ENCODE data around the gene MAOB. TPM values are rescaled to one million over a fixed set of nuclear protein-coding genes. Genes with fewer than 3 reads are reported as not detected.
"Not testable (repeated sequence)": the region's sequence is repeated elsewhere in the genome, so short reads cannot be mapped to it uniquely, and the experiment has no call there.

Gene MAOB
- total RNA-seq, result not detected

GRCh38 chrX:43882294-43882681, at the start of gene MAOB:
Gene MAOB, minus strand, starts transcription at chrX:43882450. Its CDS starts 151 bp downstream, at chrX:43882299.
- Mint-ChIP-seq H3K27me3 (peaks cover 26 to 33% of the 10 kb centered on the region in 2 donors), H3K9me3 (no peaks in the 10 kb centered on the region), H3K36me3 (no peaks in the 10 kb centered on the region), H3K27ac (no peak within 1 kb of the TSS), H3K4me3 (no peak within 1 kb of the TSS), H3K4me1 (ENCODE audit: low read depth in 2 of 2) (no peaks in the 10 kb centered on the region)
- ATAC-seq (peak in 1 of 2 donors; percentile 69), DNase-seq (ENCODE audit: low spot score) (no peak)

GRCh38 chrX:43922032-43922431, 39.8 kb upstream of the MAOB start:
- not testable (repeated sequence) for H3K9me3 Mint-ChIP-seq; H3K27ac Mint-ChIP-seq; ATAC-seq; H3K4me3 Mint-ChIP-seq; DNase-seq (ENCODE audit: low spot score); H3K4me1 Mint-ChIP-seq (ENCODE audit: low read depth in 2 of 2)
- Mint-ChIP-seq H3K27me3 (peaks cover 40 to 46% of the 10 kb centered on the region in 2 donors), H3K36me3 (peaks cover 10% of the 10 kb centered on the region)

GRCh38 chrX:43910772-43911171, 28.5 kb upstream of the MAOB start:
- not testable (repeated sequence) for H3K4me3 Mint-ChIP-seq; ATAC-seq; DNase-seq (ENCODE audit: low spot score); H3K4me1 Mint-ChIP-seq (ENCODE audit: low read depth in 2 of 2); H3K27ac Mint-ChIP-seq; H3K9me3 Mint-ChIP-seq; H3K36me3 Mint-ChIP-seq
- H3K27me3 Mint-ChIP-seq, result peaks cover 12 to 22% of the 10 kb centered on the region in 2 donors

- Mint-ChIP-seq H3K4me3 (no peak overlapping the region), H3K4me1 (ENCODE audit: low read depth in 2 of 2) (no peaks in the 10 kb centered on the region), H3K36me3 (no peaks in the 10 kb centered on the region), H3K27me3 (peaks cover 12 to 22% of the 10 kb centered on the region in 2 donors), H3K27ac (no peak overlapping the region), H3K9me3 (no peaks in the 10 kb centered on the region)
- ATAC-seq (no peak), DNase-seq (ENCODE audit: low spot score) (no peak)
Measured at GRCh38 chrX:43910012-43910411, 27.8 kb upstream of the MAOB start.

GRCh38 chrX:43909141-43909540, 26.9 kb upstream of the MAOB start:
- no peak overlapping the region for H3K4me3 Mint-ChIP-seq
- H3K27me3 Mint-ChIP-seq, result peaks cover 12 to 25% of the 10 kb centered on the region in 2 donors
- no peaks in the 10 kb centered on the region for H3K36me3 Mint-ChIP-seq

GRCh38 chrX:43899878-43900815, 17.9 kb upstream of the MAOB start:
- Mint-ChIP-seq H3K9me3 (no peaks in the 10 kb centered on the region), H3K27ac (no peak overlapping the region), H3K27me3 (peaks cover 12 to 35% of the 10 kb centered on the region in 2 donors), H3K4me3 (no peak overlapping the region), H3K4me1 (ENCODE audit: low read depth in 2 of 2) (no peaks in the 10 kb centered on the region), H3K36me3 (no peaks in the 10 kb centered on the region)
- ATAC-seq, result peak in 1 of 2 donors; percentile 43
- DNase-seq (ENCODE audit: low spot score), result no peak

More at GRCh38 chrX:43909141-43909540, 26.9 kb upstream of the MAOB start:
- DNase-seq (ENCODE audit: low spot score), result no peak
- Mint-ChIP-seq H3K4me1 (ENCODE audit: low read depth in 2 of 2) (no peaks in the 10 kb centered on the region), H3K9me3 (no peaks in the 10 kb centered on the region), H3K27ac (no peak overlapping the region)
- no peak for ATAC-seq

- no peak for ATAC-seq
- H3K4me3 Mint-ChIP-seq, result no peak overlapping the region
Measured at GRCh38 chrX:43898406-43899035, 16.3 kb upstream of the MAOB start.

GRCh38 chrX:43897290-43897689, 15.0 kb upstream of the MAOB start:
- Mint-ChIP-seq H3K4me3 (no peak overlapping the region), H3K4me1 (ENCODE audit: low read depth in 2 of 2) (no peaks in the 10 kb centered on the region), H3K27ac (no peak overlapping the region), H3K36me3 (no peaks in the 10 kb centered on the region), H3K27me3 (peaks cover 12 to 25% of the 10 kb centered on the region in 2 donors), H3K9me3 (no peaks in the 10 kb centered on the region)
- DNase-seq (ENCODE audit: low spot score) (no peak), ATAC-seq (no peak)

More at GRCh38 chrX:43898406-43899035, 16.3 kb upstream of the MAOB start:
- H3K9me3 Mint-ChIP-seq, result no peaks in the 10 kb centered on the region
- no peaks in the 10 kb centered on the region for H3K36me3 Mint-ChIP-seq
- no peak for DNase-seq (ENCODE audit: low spot score)
- H3K4me1 Mint-ChIP-seq (ENCODE audit: low read depth in 2 of 2), result no peaks in the 10 kb centered on the region
- H3K27ac Mint-ChIP-seq, result no peak overlapping the region
- H3K27me3 Mint-ChIP-seq, result peaks cover 12 to 27% of the 10 kb centered on the region in 2 donors

- Mint-ChIP-seq H3K9me3 (no peaks in the 10 kb centered on the region), H3K27me3 (peaks cover 29 to 30% of the 10 kb centered on the region in 2 donors)
Measured at GRCh38 chrX:43892336-43892870, 10.2 kb upstream of the MAOB start.

GRCh38 chrX:43885617-43886016, 3.4 kb upstream of the MAOB start:
- no peaks in the 10 kb centered on the region for H3K36me3 Mint-ChIP-seq
- no peaks in the 10 kb centered on the region for H3K9me3 Mint-ChIP-seq
- H3K27ac Mint-ChIP-seq, result no peak overlapping the region
- H3K4me1 Mint-ChIP-seq (ENCODE audit: low read depth in 2 of 2), result no peaks in the 10 kb centered on the region
- ATAC-seq, result no peak
- no peak overlapping the region for H3K4me3 Mint-ChIP-seq
- H3K27me3 Mint-ChIP-seq, result peaks cover 32% of the 10 kb centered on the region in 2 donors
- DNase-seq (ENCODE audit: low spot score), result no peak

More at GRCh38 chrX:43892336-43892870, 10.2 kb upstream of the MAOB start:
- Mint-ChIP-seq H3K4me3 (no peak overlapping the region), H3K4me1 (ENCODE audit: low read depth in 2 of 2) (no peaks in the 10 kb centered on the region), H3K27ac (no peak overlapping the region), H3K36me3 (no peaks in the 10 kb centered on the region)
- ATAC-seq (no peak), DNase-seq (ENCODE audit: low spot score) (no peak)

GRCh38 chrX:43881410-43882293, 598 bp downstream of the MAOB start:
- ATAC-seq, result no peak
- peaks cover 0 to 2% of the 10 kb centered on the region in 2 donors for H3K4me1 Mint-ChIP-seq (ENCODE audit: low read depth in 2 of 2)
- no peak overlapping the region for H3K27ac Mint-ChIP-seq
- H3K27me3 Mint-ChIP-seq, result peaks cover 26 to 33% of the 10 kb centered on the region in 2 donors
- H3K36me3 Mint-ChIP-seq, result no peaks in the 10 kb centered on the region
- no peak for DNase-seq (ENCODE audit: low spot score)
- H3K4me3 Mint-ChIP-seq, result no peak overlapping the region
- H3K9me3 Mint-ChIP-seq, result no peaks in the 10 kb centered on the region

- peaks cover 26 to 33% of the 10 kb centered on the region in 2 donors for H3K27me3 Mint-ChIP-seq
- DNase-seq (ENCODE audit: low spot score), result no peak
- H3K4me1 Mint-ChIP-seq (ENCODE audit: low read depth in 2 of 2), result peaks cover 0 to 2% of the 10 kb centered on the region in 2 donors
- H3K9me3 Mint-ChIP-seq, result no peaks in the 10 kb centered on the region
- no peak for ATAC-seq
- H3K4me3 Mint-ChIP-seq, result no peak overlapping the region
- H3K36me3 Mint-ChIP-seq, result no peaks in the 10 kb centered on the region
- no peak overlapping the region for H3K27ac Mint-ChIP-seq
Measured at GRCh38 chrX:43880425-43880824, 1.8 kb downstream of the MAOB start.

- Mint-ChIP-seq H3K4me3 (no peak overlapping the region), H3K27ac (no peak overlapping the region), H3K9me3 (no peaks in the 10 kb centered on the region), H3K36me3 (no peaks in the 10 kb centered on the region), H3K4me1 (ENCODE audit: low read depth in 2 of 2) (peaks cover 0 to 2% of the 10 kb centered on the region in 2 donors), H3K27me3 (peaks cover 26 to 27% of the 10 kb centered on the region in 2 donors)
- DNase-seq (ENCODE audit: low spot score), result no peak
- ATAC-seq, result no peak
Measured at GRCh38 chrX:43878906-43879526, 3.2 kb downstream of the MAOB start.
